ENCODE measurements around the gene SNX11.

The SNX11 gene

GRCh38 chr17:48110761-48111160 is 3.2 kb downstream of the SNX11 start:
- peaks cover 24% of the 10 kb centered on the region for H3K36me3 ChIP-seq
- H3K27me3 ChIP-seq (ENCODE audit: insufficient read depth, low read depth, severe bottlenecking), result no peaks in the 10 kb centered on the region
- no peak overlapping the region for H3K4me3 ChIP-seq (ENCODE audit: low read depth, low read length)
- H3K27ac ChIP-seq, result no peak overlapping the region
- no peak for DNase-seq
- no peaks in the 10 kb centered on the region for H3K9me3 ChIP-seq (ENCODE audit: severe bottlenecking)
- TF ChIP-seq, protein P1, sequence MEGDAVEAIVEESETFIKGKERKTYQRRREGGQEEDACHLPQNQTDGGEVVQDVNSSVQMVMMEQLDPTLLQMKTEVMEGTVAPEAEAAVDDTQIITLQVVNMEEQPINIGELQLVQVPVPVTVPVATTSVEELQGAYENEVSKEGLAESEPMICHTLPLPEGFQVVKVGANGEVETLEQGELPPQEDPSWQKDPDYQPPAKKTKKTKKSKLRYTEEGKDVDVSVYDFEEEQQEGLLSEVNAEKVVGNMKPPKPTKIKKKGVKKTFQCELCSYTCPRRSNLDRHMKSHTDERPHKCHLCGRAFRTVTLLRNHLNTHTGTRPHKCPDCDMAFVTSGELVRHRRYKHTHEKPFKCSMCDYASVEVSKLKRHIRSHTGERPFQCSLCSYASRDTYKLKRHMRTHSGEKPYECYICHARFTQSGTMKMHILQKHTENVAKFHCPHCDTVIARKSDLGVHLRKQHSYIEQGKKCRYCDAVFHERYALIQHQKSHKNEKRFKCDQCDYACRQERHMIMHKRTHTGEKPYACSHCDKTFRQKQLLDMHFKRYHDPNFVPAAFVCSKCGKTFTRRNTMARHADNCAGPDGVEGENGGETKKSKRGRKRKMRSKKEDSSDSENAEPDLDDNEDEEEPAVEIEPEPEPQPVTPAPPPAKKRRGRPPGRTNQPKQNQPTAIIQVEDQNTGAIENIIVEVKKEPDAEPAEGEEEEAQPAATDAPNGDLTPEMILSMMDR (IDR thresholded peaks at IDR 0.05; ENCODE audit: low read depth, low read length), result no peak

- Histone ChIP-seq H3K4me3 (ENCODE audit: low read depth, low read length) (no peak overlapping the region), H3K9me3 (ENCODE audit: severe bottlenecking) (no peaks in the 10 kb centered on the region), H3K27ac (no peak overlapping the region), H3K27me3 (ENCODE audit: insufficient read depth, low read depth, severe bottlenecking) (no peaks in the 10 kb centered on the region), H3K36me3 (peaks cover 34% of the 10 kb centered on the region)
- TF ChIP-seq, protein P1 (IDR thresholded peaks at IDR 0.05; ENCODE audit: low read depth, low read length), result no peak
- no peak for DNase-seq
Observed at GRCh38 chr17:48111937-48112241, 4.3 kb downstream of the SNX11 start.

DNA sequence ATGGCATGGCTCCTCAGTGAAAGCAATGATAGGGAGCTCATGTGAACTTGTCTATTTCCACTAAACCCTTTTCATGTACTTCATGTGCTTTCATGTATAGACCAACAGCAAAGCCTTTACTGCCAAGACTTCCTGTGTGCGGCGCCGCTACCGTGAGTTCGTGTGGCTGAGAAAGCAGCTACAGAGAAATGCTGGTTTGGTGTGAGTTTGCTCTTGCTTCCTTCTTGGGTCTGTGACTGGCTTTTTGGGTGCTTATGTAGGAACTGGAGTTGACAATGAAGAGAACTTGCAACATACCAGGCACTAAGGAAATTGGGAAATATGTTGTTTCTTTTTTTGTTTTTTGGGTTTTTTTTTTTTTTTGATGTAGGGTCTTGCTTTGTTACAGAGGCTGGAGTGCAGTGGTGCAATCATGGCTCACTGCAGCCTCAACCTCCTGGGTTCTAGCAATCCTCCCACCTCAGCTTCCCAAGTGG is 5.7 kb downstream of the SNX11 start:
- peaks cover 48% of the 10 kb centered on the region for H3K36me3 ChIP-seq
- no peaks in the 10 kb centered on the region for H3K27me3 ChIP-seq (ENCODE audit: insufficient read depth, low read depth, severe bottlenecking)
- no peak overlapping the region for H3K4me3 ChIP-seq (ENCODE audit: low read depth, low read length)
- no peaks in the 10 kb centered on the region for H3K9me3 ChIP-seq (ENCODE audit: severe bottlenecking)
- H3K27ac ChIP-seq, result no peak overlapping the region
- TF ChIP-seq, protein P1 (IDR thresholded peaks at IDR 0.05; ENCODE audit: low read depth, low read length), result no peak
- no peak for DNase-seq

DNA sequence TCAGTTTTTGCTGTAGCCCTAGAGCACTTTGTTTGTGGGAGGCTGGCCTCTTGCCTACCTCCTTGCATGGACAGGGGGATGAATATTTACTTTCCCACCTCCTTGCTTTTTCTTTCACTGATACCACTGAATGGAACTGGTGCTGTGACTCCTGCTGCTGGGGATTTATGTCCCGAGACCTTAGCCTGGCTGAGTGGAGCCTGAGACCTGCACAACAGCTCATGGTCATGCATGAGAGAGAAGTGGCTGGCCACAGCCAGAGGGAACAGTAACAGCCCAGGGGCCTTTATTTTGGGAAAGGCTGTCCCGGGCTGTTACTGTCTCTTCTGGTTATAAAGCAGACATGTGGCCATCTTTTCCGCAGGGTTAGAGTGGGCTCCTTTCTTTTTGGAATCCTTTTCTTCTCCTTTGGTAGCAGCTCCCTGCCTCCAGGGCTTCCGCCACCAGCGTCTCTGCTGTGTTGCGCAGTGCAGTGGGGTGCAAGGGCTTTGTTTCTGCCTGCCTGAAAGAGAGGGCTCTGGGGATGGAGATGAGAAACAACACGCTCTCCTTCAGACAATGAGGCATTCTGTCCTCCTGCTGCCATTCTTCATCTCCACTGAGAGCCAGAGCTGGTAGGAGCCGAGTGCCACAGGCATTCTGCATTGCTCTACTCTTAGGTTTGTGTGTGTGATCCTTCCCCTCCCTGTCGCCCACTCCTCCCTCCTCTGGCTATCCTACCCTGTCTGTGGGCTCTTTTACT is 14.5 kb downstream of the SNX11 start:
- Histone ChIP-seq H3K36me3 (peaks cover 66% of the 10 kb centered on the region), H3K4me3 (ENCODE audit: low read depth, low read length) (no peak overlapping the region), H3K27ac (no peak overlapping the region), H3K27me3 (ENCODE audit: insufficient read depth, low read depth, severe bottlenecking) (no peaks in the 10 kb centered on the region), H3K9me3 (ENCODE audit: severe bottlenecking) (no peaks in the 10 kb centered on the region)
- no peak for DNase-seq
- TF ChIP-seq, protein P1 (IDR thresholded peaks at IDR 0.05; ENCODE audit: low read depth, low read length), result no peak

- TF ChIP-seq, protein P1 (IDR thresholded peaks at IDR 0.05; ENCODE audit: low read depth, low read length), result no peak
Observed at GRCh38 chr17:48122665-48123045, 15.1 kb downstream of the SNX11 start.

DNA sequence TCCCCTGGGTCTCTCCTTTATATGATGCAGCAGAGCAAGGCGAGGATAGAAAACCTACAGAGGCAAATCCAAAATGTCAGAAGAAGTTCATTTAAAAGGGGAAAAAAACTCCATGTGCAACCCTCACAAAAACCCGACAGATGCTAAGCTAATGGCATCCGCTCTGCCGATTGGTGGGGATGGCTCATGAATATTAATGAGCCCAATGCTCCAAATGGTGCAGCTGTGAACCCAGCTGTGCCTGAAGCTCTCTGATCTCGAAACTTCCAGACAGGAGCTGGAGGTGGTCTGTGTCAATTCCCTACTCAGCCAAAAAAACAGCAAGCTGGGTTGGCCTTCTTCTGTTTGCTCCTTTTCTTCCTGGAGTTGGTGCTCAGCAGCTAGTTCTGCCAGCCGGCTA is 15.5 kb downstream of the SNX11 start:
- TF ChIP-seq, protein P1 (IDR thresholded peaks at IDR 0.05; ENCODE audit: low read depth, low read length), result no peak
- no peak overlapping the region for H3K27ac ChIP-seq

More at GRCh38 chr17:48122665-48123045, 15.1 kb downstream of the SNX11 start:
- no peaks in the 10 kb centered on the region for H3K9me3 ChIP-seq (ENCODE audit: severe bottlenecking)
- no peak overlapping the region for H3K27ac ChIP-seq
- no peak overlapping the region for H3K4me3 ChIP-seq (ENCODE audit: low read depth, low read length)
- DNase-seq, result no peak
- peaks cover 60% of the 10 kb centered on the region for H3K36me3 ChIP-seq
- no peaks in the 10 kb centered on the region for H3K27me3 ChIP-seq (ENCODE audit: insufficient read depth, low read depth, severe bottlenecking)

More for the DNA sequence above, 15.5 kb downstream of the SNX11 start:
- peaks cover 56% of the 10 kb centered on the region for H3K36me3 ChIP-seq
- no peak for DNase-seq
- no peak overlapping the region for H3K4me3 ChIP-seq (ENCODE audit: low read depth, low read length)
- H3K27me3 ChIP-seq (ENCODE audit: insufficient read depth, low read depth, severe bottlenecking), result no peaks in the 10 kb centered on the region
- H3K9me3 ChIP-seq (ENCODE audit: severe bottlenecking), result no peaks in the 10 kb centered on the region

All from WERI-Rb-1 (cell line).